ENCODE results near the gene AGBL5.

Gene AGBL5

DNA sequence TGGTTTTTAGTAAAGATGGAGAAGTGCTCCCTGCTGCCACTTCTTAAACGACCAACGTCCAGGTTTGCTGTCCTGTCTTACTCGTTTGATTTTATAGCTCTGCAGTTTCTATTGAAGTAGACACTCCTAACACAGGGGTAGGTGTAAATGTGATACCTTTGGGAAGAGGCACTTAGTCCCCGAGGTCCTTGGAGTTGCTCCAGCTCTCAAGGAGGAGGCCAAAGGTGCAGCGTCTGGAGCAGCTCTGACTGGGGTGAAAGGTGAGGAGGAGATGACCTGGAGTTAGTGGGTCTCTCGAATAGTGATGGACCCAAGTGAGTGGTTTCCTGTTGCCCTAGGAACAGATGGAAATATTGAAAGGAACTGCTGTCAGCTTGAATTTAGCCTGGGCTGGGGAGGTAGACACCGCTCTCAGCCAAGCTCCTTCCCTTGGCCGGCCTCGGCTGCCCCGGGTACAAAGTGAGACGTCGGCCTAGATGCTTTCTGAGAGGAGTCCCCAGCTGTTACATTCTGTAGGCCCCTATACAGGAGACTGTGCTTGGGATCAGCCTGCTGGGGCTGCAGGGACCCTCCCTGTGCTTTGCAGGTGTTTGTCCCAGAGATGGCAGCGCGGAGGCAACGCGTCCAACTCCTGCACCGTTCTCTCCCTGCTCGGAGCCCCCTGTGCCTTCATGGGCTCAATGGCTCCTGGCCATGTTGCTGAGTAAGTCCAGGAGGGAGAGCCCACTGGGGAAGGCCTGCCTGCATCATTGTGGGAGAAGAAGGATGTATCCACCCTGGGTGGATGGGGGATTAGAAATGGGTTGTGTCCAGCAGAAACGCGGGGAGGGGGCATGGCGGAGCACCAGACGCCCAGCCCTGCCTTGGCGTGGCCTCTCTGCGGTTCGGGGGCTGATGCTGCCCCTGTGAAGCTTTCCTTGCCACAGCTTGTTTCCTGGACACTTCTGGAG is 40.6 kb downstream of the AGBL5 start:
- DNase-seq (ENCODE audit: low read depth): no peak
- TF ChIP-seq, protein P1, sequence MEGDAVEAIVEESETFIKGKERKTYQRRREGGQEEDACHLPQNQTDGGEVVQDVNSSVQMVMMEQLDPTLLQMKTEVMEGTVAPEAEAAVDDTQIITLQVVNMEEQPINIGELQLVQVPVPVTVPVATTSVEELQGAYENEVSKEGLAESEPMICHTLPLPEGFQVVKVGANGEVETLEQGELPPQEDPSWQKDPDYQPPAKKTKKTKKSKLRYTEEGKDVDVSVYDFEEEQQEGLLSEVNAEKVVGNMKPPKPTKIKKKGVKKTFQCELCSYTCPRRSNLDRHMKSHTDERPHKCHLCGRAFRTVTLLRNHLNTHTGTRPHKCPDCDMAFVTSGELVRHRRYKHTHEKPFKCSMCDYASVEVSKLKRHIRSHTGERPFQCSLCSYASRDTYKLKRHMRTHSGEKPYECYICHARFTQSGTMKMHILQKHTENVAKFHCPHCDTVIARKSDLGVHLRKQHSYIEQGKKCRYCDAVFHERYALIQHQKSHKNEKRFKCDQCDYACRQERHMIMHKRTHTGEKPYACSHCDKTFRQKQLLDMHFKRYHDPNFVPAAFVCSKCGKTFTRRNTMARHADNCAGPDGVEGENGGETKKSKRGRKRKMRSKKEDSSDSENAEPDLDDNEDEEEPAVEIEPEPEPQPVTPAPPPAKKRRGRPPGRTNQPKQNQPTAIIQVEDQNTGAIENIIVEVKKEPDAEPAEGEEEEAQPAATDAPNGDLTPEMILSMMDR (IDR thresholded peaks at IDR 0.05; ENCODE audit: low read depth, low read length, missing control alignments): no peak
- no peak overlapping the region for H3K4me3 ChIP-seq (ENCODE audit: low read depth, low read length)

DNA sequence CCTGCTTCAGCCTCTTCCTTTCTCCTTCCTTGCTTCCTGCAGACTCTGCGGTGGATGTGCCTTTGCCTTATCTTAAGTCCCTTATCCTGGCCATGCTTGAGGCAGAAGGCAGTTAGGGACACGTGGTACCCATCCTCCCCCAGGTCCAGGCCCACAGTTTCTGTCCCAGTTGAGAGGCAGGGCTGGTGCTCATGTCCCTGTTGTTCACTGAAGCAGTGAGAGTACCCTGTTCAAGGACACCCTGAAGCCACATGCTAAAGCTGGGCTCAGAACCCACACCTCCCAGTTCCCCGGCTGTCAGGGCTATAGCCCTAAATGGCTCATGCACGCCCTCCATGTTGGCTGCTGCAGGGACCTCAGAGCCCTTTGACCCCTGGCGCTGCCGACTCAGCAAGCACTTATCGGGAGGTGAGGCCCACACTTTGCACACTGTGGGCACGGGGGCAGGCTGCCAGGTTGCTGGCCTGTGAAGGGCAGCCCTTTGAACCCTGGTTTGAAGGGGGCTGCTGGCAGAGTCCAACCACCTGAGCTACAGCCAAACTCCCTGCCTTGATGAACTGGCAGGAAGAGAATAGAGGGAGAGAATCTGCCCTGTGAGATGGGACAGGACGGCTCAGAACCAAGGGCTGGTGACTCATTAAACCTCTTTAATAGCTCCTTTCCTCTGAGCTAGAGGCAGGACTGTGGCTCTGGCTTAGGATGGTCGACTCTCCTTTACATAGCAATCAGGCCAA is 41.4 kb downstream of the AGBL5 start:
- DNase-seq (ENCODE audit: low read depth): no peak
- TF ChIP-seq, protein P1 (IDR thresholded peaks at IDR 0.05; ENCODE audit: low read depth, low read length, missing control alignments): no peak

DNA sequence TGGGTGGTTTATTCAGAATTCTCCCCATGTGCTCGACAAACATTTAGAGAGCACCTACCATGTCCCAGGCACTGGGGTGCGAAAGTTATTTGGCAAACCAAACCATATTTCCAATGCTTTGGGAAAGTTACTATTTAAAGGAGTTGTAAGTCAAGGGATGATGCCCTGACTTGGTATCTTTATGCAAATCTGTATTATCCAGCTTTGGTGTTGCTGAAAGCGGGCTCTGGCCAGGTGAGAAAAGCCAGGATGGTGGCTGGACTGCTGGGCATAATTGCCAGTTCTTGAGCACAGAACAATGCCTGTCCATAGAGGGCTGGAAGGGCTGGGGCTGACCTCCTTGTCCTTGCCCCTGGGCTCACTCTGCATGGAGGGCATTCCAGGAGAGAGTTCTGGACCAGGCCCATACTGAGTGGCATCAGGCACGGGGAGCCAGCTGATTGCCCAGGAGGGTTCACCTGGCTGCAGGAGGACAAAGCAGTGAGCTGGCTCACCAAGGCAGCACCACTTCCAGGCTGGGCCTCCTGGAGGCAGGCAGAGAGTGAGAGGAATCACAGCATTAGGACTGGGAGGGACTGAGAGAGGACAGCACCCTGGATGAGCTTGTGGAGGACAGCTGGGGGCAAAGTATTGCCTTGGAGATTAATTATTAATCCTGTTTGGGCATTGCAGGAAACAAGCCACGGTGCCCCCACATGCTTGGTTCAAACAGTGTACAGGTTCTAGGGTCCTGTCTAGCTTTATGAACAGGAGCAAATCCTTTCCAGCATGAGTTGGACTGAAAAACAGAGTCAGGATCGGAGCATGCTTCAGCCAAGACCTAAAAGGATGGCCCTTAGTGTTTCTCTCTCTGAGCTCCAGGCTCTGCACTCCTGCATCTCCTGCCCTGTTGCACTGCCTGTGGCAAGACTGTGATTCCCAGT is 42.2 kb downstream of the AGBL5 start:
- no peak for DNase-seq (ENCODE audit: low read depth)
- no peak overlapping the region for H3K4me3 ChIP-seq (ENCODE audit: low read depth, low read length)
- TF ChIP-seq, protein P1 (IDR thresholded peaks at IDR 0.05; ENCODE audit: low read depth, low read length, missing control alignments): no peak

More for the DNA sequence above, 41.4 kb downstream of the AGBL5 start:
- H3K4me3 ChIP-seq (ENCODE audit: low read depth, low read length): no peak overlapping the region

DNA sequence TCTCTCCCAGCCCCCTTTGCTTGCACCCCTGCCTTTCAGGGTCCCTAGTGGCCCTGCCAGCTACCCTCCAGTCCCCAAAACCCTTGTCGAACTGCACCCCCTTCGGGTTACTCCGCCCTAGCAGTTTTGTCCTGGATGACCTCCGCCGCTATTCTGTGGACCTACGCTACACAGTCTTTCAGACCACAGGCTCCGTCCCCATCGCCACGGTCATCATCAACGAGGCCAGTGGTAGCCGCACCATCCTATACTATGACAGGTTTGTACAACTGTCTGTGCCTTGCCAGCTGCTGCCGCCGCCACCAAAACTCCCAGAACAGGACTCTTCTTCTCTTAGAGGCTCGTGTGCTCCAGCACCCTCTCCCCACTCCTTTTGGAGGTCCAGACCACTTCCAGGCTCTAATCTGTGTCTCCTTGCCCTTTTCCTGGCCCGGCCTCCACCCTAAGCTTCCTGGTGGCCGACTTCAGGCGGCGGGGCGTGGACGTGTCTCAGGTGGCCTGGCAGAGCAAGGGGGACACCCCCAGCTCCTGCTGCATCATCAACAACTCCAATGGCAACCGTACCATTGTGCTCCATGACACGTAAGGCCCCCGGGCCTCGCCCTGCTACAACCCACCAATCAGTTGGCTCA is 43.0 kb downstream of the AGBL5 start:
- TF ChIP-seq, protein P1 (IDR thresholded peaks at IDR 0.05; ENCODE audit: low read depth, low read length, missing control alignments): no peak
- DNase-seq (ENCODE audit: low read depth): no peak
- H3K4me3 ChIP-seq (ENCODE audit: low read depth, low read length): no peak overlapping the region

DNA sequence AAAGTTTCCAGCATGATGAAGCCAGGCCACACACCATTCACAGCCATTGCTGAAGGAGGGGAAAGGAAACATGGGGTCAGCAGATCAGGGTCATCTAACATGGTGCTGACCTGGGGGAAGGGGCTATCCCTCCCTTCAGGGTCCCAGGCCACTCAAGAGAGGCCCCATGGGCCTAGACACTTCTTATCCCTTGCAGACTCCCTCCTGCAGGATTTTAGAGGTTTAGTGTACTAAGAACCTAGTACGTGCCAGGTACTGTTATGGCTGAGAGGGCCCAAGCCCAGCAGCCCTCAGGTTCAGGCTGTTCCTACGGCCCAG is 43.9 kb downstream of the AGBL5 start:
- DNase-seq (ENCODE audit: low read depth): no peak
- TF ChIP-seq, protein P1 (IDR thresholded peaks at IDR 0.05; ENCODE audit: low read depth, low read length, missing control alignments): no peak
- H3K4me3 ChIP-seq (ENCODE audit: low read depth, low read length): no peak overlapping the region
